ENCODE results near the gene TMEM120B. TPM values are rescaled to one million over a fixed set of nuclear protein-coding genes. Genes with fewer than 3 reads are reported as not detected.
"Not testable (repeated sequence)": the region's sequence is repeated elsewhere in the genome, so short reads cannot be mapped to it uniquely, and the experiment has no call there.

The TMEM120B gene
- total and polyA plus RNA-seq, 4 donors, result 3.9 to 17.7 (median 8.1) TPM

DNA sequence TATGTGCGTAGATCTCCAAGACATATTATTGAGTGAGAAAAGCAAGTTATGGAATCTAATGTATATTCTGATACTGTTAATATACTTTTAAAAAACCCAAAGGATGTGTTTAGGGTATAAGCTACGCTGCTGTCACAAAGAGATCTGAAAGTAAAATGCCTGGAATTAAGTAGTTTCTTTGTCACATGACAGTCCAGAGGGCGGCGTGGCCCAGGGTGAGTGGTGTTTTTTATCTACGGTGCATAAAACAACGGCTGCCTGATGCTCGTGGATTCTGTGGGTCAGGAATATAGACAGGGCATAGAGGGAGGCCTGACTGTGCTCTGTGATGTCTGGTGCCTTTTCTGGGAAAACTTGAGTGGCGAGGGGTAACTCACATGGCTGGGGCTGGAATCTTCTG, 21.3 kb downstream of the TMEM120B start:
- no peak overlapping the region for H3K27ac ChIP-seq (ENCODE audit: low read depth in 1 of 2, low read length in 1 of 2)
- WGBS, 2 donors, result 91 to 94% methylated on average over 8 of the region's 8 CpGs
- H3K36me3 ChIP-seq (ENCODE audit: control insufficient read depth in 4 of 4, insufficient read depth in 4 of 4, low read length in 4 of 4), result no peaks in the 10 kb centered on the region
- H3K4me3 ChIP-seq, result no peak overlapping the region
- TF ChIP-seq, protein P1, sequence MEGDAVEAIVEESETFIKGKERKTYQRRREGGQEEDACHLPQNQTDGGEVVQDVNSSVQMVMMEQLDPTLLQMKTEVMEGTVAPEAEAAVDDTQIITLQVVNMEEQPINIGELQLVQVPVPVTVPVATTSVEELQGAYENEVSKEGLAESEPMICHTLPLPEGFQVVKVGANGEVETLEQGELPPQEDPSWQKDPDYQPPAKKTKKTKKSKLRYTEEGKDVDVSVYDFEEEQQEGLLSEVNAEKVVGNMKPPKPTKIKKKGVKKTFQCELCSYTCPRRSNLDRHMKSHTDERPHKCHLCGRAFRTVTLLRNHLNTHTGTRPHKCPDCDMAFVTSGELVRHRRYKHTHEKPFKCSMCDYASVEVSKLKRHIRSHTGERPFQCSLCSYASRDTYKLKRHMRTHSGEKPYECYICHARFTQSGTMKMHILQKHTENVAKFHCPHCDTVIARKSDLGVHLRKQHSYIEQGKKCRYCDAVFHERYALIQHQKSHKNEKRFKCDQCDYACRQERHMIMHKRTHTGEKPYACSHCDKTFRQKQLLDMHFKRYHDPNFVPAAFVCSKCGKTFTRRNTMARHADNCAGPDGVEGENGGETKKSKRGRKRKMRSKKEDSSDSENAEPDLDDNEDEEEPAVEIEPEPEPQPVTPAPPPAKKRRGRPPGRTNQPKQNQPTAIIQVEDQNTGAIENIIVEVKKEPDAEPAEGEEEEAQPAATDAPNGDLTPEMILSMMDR (IDR thresholded peaks at IDR 0.05; ENCODE audit: control extremely low read depth, extremely low read depth), result no peak
- H3K9ac ChIP-seq (ENCODE audit: insufficient read depth in 1 of 2, low read length in 2 of 2), result no peak overlapping the region
- H3K4me1 ChIP-seq (ENCODE audit: control insufficient read depth in 5 of 5, insufficient read depth in 5 of 5, low read length in 5 of 5), result peaks cover 0 to 3% (median 0%) of the 10 kb centered on the region in 5 donors
- no peaks in the 10 kb centered on the region for H3K27me3 ChIP-seq (ENCODE audit: control insufficient read depth in 3 of 3, insufficient read depth in 3 of 3, low read length in 2 of 3)
- ATAC-seq (ENCODE audit: insufficient read depth, low FRiP score) (no peak), DNase-seq (no peak)
- H3K9me3 ChIP-seq (ENCODE audit: control insufficient read depth in 4 of 4, insufficient read depth in 3 of 4, low read length in 3 of 4), result no peaks in the 10 kb centered on the region

DNA sequence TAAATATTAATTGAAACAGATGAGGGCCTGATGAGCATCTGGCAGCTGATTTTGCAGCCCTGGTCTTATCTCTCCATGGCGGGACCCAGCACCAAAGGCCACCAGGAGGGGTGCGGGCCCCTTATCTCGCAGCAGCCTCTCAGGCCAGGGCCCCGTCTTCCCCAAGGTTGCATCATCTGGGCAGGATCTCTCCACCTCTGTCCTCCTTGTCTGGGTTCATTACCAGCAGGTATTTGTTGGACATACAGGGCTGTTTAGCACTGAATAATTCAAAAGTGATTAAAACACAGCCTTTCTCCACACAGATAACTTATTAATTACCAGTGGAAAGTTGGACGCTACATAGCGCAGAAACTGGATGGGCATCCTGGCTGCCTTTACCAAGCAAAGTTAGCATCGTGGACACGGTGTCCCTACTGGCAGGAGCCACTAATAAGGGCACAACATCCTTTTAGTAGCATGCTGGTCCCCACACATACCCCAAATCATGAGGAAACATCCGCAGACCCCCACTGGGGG, 25.8 kb downstream of the TMEM120B start:
- no peak overlapping the region for H3K9ac ChIP-seq (ENCODE audit: insufficient read depth in 1 of 2, low read length in 2 of 2)
- no peak overlapping the region for H3K27ac ChIP-seq (ENCODE audit: low read depth in 1 of 2, low read length in 1 of 2)
- TF ChIP-seq, protein P1 (IDR thresholded peaks at IDR 0.05; ENCODE audit: control extremely low read depth, extremely low read depth), result no peak
- ATAC-seq (ENCODE audit: insufficient read depth, low FRiP score) (no peak), DNase-seq (no peak)
- H3K9me3 ChIP-seq (ENCODE audit: control insufficient read depth in 4 of 4, insufficient read depth in 3 of 4, low read length in 3 of 4), result no peaks in the 10 kb centered on the region
- 88 to 92% methylated on average over 9 of the region's 9 CpGs for WGBS, 2 donors
- H3K4me3 ChIP-seq, result no peak overlapping the region
- no peaks in the 10 kb centered on the region for H3K36me3 ChIP-seq (ENCODE audit: control insufficient read depth in 4 of 4, insufficient read depth in 4 of 4, low read length in 4 of 4)
- no peaks in the 10 kb centered on the region for H3K27me3 ChIP-seq (ENCODE audit: control insufficient read depth in 3 of 3, insufficient read depth in 3 of 3, low read length in 2 of 3)
- peaks cover 0 to 3% (median 0%) of the 10 kb centered on the region in 5 donors for H3K4me1 ChIP-seq (ENCODE audit: control insufficient read depth in 5 of 5, insufficient read depth in 5 of 5, low read length in 5 of 5)

DNA sequence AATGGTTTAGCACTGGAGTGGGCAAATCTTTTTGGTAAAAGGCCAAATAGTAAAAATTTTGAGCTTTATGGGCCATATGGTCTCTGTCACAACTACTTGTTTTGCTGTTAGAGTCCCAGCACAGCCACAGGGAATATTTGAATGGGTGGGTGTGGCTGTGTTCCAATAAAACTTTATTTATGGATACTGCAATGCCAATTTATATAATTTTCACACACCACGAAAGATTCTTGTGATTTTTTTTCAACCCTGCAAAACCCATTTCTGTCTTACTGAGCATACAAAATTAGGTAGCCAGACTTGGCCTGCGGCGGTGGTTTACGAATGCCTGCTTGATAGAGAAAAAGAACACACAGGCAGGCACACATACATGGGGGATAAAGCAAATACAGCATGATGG, 28.3 kb downstream of the TMEM120B start:
- TF ChIP-seq, protein P1 (IDR thresholded peaks at IDR 0.05; ENCODE audit: control extremely low read depth, extremely low read depth), result no peak
- no peak overlapping the region for H3K27ac ChIP-seq (ENCODE audit: low read depth in 1 of 2, low read length in 1 of 2)
- no peak overlapping the region for H3K9ac ChIP-seq (ENCODE audit: insufficient read depth in 1 of 2, low read length in 2 of 2)
- peaks cover 0 to 3% (median 0%) of the 10 kb centered on the region in 5 donors for H3K4me1 ChIP-seq (ENCODE audit: control insufficient read depth in 5 of 5, insufficient read depth in 5 of 5, low read length in 5 of 5)
- no peak for ATAC-seq (ENCODE audit: insufficient read depth, low FRiP score)
- 89 to 95% methylated on average over 4 of the region's 4 CpGs for WGBS, 2 donors
- no peaks in the 10 kb centered on the region for H3K36me3 ChIP-seq (ENCODE audit: control insufficient read depth in 4 of 4, insufficient read depth in 4 of 4, low read length in 4 of 4)
- H3K4me3 ChIP-seq, result no peak overlapping the region
- no peak for DNase-seq
- H3K9me3 ChIP-seq (ENCODE audit: control insufficient read depth in 4 of 4, insufficient read depth in 3 of 4, low read length in 3 of 4), result no peaks in the 10 kb centered on the region
- no peaks in the 10 kb centered on the region for H3K27me3 ChIP-seq (ENCODE audit: control insufficient read depth in 3 of 3, insufficient read depth in 3 of 3, low read length in 2 of 3)

DNA sequence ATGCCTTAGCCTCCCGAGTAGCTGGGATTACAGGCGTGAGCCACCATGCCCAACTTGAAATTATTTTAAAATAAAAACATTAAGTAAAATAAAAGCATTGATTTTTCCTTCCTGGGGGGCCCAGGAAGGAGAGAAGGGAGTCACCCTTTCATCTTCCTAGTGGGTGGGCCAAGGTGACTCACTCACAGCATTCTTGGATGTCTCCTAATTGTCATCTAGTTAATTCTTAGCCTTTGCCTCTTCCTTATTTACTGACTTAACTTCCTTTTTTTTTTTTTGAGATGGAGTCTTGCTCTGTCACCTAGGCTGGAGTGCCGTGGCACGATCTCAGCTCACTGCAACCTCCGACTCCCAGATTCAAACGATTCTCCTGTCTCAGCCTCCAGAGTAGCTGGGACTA, 29.2 kb downstream of the TMEM120B start:
- Histone ChIP-seq H3K9me3 (ENCODE audit: control insufficient read depth in 4 of 4, insufficient read depth in 3 of 4, low read length in 3 of 4) (no peaks in the 10 kb centered on the region), H3K4me3 (no peak overlapping the region), H3K4me1 (ENCODE audit: control insufficient read depth in 5 of 5, insufficient read depth in 5 of 5, low read length in 5 of 5) (peaks cover 0 to 3% (median 0%) of the 10 kb centered on the region in 5 donors), H3K27me3 (ENCODE audit: control insufficient read depth in 3 of 3, insufficient read depth in 3 of 3, low read length in 2 of 3) (no peaks in the 10 kb centered on the region), H3K27ac (ENCODE audit: low read depth in 1 of 2, low read length in 1 of 2) (no peak overlapping the region), H3K36me3 (ENCODE audit: control insufficient read depth in 4 of 4, insufficient read depth in 4 of 4, low read length in 4 of 4) (no peaks in the 10 kb centered on the region), H3K9ac (ENCODE audit: insufficient read depth in 1 of 2, low read length in 2 of 2) (no peak overlapping the region)
- 62 to 76% methylated on average over 6 of the region's 6 CpGs for WGBS, 2 donors
- no peak for DNase-seq
- TF ChIP-seq, protein P1 (IDR thresholded peaks at IDR 0.05; ENCODE audit: control extremely low read depth, extremely low read depth), result no peak
- no peak for ATAC-seq (ENCODE audit: insufficient read depth, low FRiP score)

DNA sequence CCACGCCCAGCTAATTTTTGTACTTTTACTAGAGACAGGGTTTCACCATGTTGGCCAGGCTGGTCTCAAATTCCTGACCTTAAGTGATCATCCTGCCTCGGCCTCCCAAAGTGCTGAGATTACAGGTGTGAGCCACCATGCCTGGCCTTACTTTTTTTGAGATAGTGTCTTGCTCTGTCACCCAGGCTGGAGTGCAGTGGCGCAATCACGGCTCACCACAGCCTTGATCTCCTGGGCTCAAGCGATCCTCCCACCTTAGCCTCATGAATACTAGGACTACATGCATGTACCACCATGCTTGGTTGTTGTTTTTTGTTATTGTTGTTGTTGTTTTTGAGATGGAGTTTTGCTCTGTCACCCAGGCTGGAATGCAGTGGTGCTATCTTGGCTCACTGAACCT, 33.0 kb downstream of the TMEM120B start:
- not testable (repeated sequence) for DNase-seq; H3K9me3 ChIP-seq (ENCODE audit: control insufficient read depth in 4 of 4, insufficient read depth in 3 of 4, low read length in 3 of 4); H3K9ac ChIP-seq (ENCODE audit: insufficient read depth in 1 of 2, low read length in 2 of 2); H3K4me3 ChIP-seq; H3K27me3 ChIP-seq (ENCODE audit: control insufficient read depth in 3 of 3, insufficient read depth in 3 of 3, low read length in 2 of 3); ATAC-seq (ENCODE audit: insufficient read depth, low FRiP score); H3K36me3 ChIP-seq (ENCODE audit: control insufficient read depth in 4 of 4, insufficient read depth in 4 of 4, low read length in 4 of 4); H3K27ac ChIP-seq (ENCODE audit: low read depth in 1 of 2, low read length in 1 of 2)
- H3K4me1 ChIP-seq (ENCODE audit: control insufficient read depth in 5 of 5, insufficient read depth in 5 of 5, low read length in 5 of 5), result peaks cover 0 to 12% (median 0%) of the 10 kb centered on the region in 5 donors
- WGBS, 2 donors, result 90 to 96% methylated on average over 5 of the region's 5 CpGs
